Body of pancreas (tissue), 4 donors: Measurements from ENCODE around the gene KXD1.

ENCODE experiments used
- POLR2A ChIP-seq, 3 donors: fragments of 450-650 bp; IDR thresholded peaks; one replicate each; pipeline ENCODE4 v1.6.1; 2016; ENCODE audit warnings: antibody characterized with exemption in 3 of 3, mild to moderate bottlenecking in 2 of 3
- TF ChIP-seq, protein P1 (sequence below), 7 experiments: fragments of 450-650 bp in 4 of 7; fragments of 200-600 bp in 3 of 7; sonication (generic) in 3 of 7; IDR thresholded peaks; one replicate each; pipeline ENCODE4 v1.5.1; 2016 to 2019; ENCODE audit warnings: antibody characterized with exemption in 7 of 7

- TF ChIP-seq, protein P1, sequence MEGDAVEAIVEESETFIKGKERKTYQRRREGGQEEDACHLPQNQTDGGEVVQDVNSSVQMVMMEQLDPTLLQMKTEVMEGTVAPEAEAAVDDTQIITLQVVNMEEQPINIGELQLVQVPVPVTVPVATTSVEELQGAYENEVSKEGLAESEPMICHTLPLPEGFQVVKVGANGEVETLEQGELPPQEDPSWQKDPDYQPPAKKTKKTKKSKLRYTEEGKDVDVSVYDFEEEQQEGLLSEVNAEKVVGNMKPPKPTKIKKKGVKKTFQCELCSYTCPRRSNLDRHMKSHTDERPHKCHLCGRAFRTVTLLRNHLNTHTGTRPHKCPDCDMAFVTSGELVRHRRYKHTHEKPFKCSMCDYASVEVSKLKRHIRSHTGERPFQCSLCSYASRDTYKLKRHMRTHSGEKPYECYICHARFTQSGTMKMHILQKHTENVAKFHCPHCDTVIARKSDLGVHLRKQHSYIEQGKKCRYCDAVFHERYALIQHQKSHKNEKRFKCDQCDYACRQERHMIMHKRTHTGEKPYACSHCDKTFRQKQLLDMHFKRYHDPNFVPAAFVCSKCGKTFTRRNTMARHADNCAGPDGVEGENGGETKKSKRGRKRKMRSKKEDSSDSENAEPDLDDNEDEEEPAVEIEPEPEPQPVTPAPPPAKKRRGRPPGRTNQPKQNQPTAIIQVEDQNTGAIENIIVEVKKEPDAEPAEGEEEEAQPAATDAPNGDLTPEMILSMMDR (IDR thresholded peaks at IDR 0.05) = no peak
- TF ChIP-seq POLR2A (IDR thresholded peaks at IDR 0.05) = no peak
Observed at GRCh38 chr19:18559685-18560084, 2.0 kb downstream of the KXD1 start.
